Left hindlimb (tissue), 1 donor: ENCODE measurements around the gene GALNS.
"Not testable (repeated sequence)": the region's sequence is repeated elsewhere in the genome, so short reads cannot be mapped to it uniquely, and the experiment has no call there.

ENCODE experiments used
- DNase-seq: peaks from one replicate; pipeline ENCODE4 v3.0.0-alpha.2; 2018

The GALNS gene

GRCh38 chr16:88779406-88780141, 77.2 kb downstream of the GALNS start:
- DNase-seq = no peak

GRCh38 chr16:88778541-88779065, 78.1 kb downstream of the GALNS start:
- no peak for DNase-seq

- no peak for DNase-seq
Observed at GRCh38 chr16:88778271-88778525, 78.5 kb downstream of the GALNS start.

GRCh38 chr16:88777471-88778270, 79.1 kb downstream of the GALNS start:
- DNase-seq = no peak

GRCh38 chr16:88775825-88776224, 80.9 kb downstream of the GALNS start:
- no peak for DNase-seq

GRCh38 chr16:88774544-88775393, 82.0 kb downstream of the GALNS start:
- no peak for DNase-seq

- peak; percentile 78 for DNase-seq
Observed at GRCh38 chr16:88773812-88774291, 82.9 kb downstream of the GALNS start.

GRCh38 chr16:88772871-88773811, 83.6 kb downstream of the GALNS start:
- peak; percentile 76 for DNase-seq

- not testable (repeated sequence) for DNase-seq
Observed at GRCh38 chr16:88771781-88772180, 85.0 kb downstream of the GALNS start.

GRCh38 chr16:88771294-88771772, 85.4 kb downstream of the GALNS start:
- no peak for DNase-seq

- peak; percentile 72 for DNase-seq
Observed at GRCh38 chr16:88770461-88771293, 86.1 kb downstream of the GALNS start.

- DNase-seq = no peak
Observed at GRCh38 chr16:88769617-88770460, 86.9 kb downstream of the GALNS start.

GRCh38 chr16:88768071-88768783, 88.5 kb downstream of the GALNS start:
- DNase-seq = peak; percentile 80

- peak; percentile 52 for DNase-seq
Observed at GRCh38 chr16:88767546-88768070, 89.1 kb downstream of the GALNS start.

- DNase-seq = no peak
Observed at GRCh38 chr16:88766975-88767374, 89.8 kb downstream of the GALNS start.

GRCh38 chr16:88764913-88765349, 91.8 kb downstream of the GALNS start:
- no peak for DNase-seq

- no peak for DNase-seq
Observed at GRCh38 chr16:88764080-88764479, 92.7 kb downstream of the GALNS start.
